H1 (cell line): ENCODE data around the gene HIC2. TPM values are rescaled to one million over a fixed set of nuclear protein-coding genes. Genes with fewer than 3 reads are reported as not detected.

Source experiments
- CTCF ChIA-PET: fragments of 300-600 bp; sonication (Branson Sonifier 250); formaldehyde crosslinking; loops from one replicate; lab custom pipeline; 2021; ENCODE audit not compliant: partially characterized antibody; lab: Charles Lee
- POLR2A ChIA-PET: fragments of 300-600 bp; sonication (Branson Sonifier 250); formaldehyde crosslinking; loops from one replicate; lab custom pipeline; 2021; ENCODE audit warnings: inconsistent platforms; ENCODE audit not compliant: partially characterized antibody; lab: Charles Lee
- DNase-seq, 2 experiments: peaks; one replicate each; pipeline versions ENCODE4 v3.0.0 to v3.0.0-alpha.2; 2010 to 2022; ENCODE audit warnings: low spot score in 2 of 2, low read depth in 1 of 2, mixed read lengths in 1 of 2
- FAIRE-seq: peaks from 2 replicates; lab custom pipeline; 2011; peaks lifted over from hg19 to GRCh38; lab: Jason Lieb, UNC
- H2AFZ ChIP-seq: 2 replicates; pipeline ENCODE4 v1.8.1; 2012; ENCODE audit warnings: low read length, inconsistent platforms
- H2AK5ac ChIP-seq: 2 replicates; pipeline ENCODE4 v1.6.1; 2013; ENCODE audit warnings: low read depth, low read length
- H2BK120ac ChIP-seq: replicated peaks from 2 replicates; pipeline ENCODE3; 2013; ENCODE audit warnings: low read depth, low read length, inconsistent platforms
- H2BK12ac ChIP-seq: 2 replicates; pipeline ENCODE4 v1.6.1; 2013; ENCODE audit warnings: low read depth, low read length
- H2BK15ac ChIP-seq: 2 replicates; pipeline ENCODE4 v1.6.1; 2013; ENCODE audit warnings: low read length
- H2BK20ac ChIP-seq: 2 replicates; pipeline ENCODE4 v1.6.1; 2013; ENCODE audit warnings: low read length
- H2BK5ac ChIP-seq: 2 replicates; pipeline ENCODE4 v1.6.1; 2013; ENCODE audit warnings: low read depth, low read length
- H3K14ac ChIP-seq: 2 replicates; pipeline ENCODE4 v1.6.1; 2013; ENCODE audit warnings: inconsistent platforms; ENCODE audit not compliant: insufficient read length
- H3K18ac ChIP-seq: 2 replicates; pipeline ENCODE4 v1.6.1; 2013; ENCODE audit warnings: low read length; ENCODE audit errors: extremely low read depth
- H3K23ac ChIP-seq: 2 replicates; pipeline ENCODE4 v1.6.1; 2013; ENCODE audit warnings: inconsistent platforms; ENCODE audit not compliant: insufficient read length
- H3K23me2 ChIP-seq: 2 replicates; pipeline ENCODE4 v1.6.1; 2013; ENCODE audit warnings: low read depth, low read length
- H3K27ac ChIP-seq: 2 replicates; pipeline ENCODE4 v1.6.1; 2011; ENCODE audit warnings: low read depth, low read length, inconsistent platforms
- H3K27me3 ChIP-seq, 4 experiments: replicated peaks in 1 of 4; 1 replicate in 1 of 4; 2 replicates in 3 of 4; pipeline versions ENCODE4 v1.6.1 to v1.8.1; 2011 to 2013; ENCODE audit warnings: low read length in 3 of 4, mild to moderate bottlenecking in 3 of 4, inconsistent platforms in 2 of 4, mixed read lengths in 2 of 4, moderate library complexity in 1 of 4; ENCODE audit not compliant: control insufficient read depth in 3 of 4, insufficient read depth in 3 of 4; ENCODE audit errors: extremely low read depth in 1 of 4
- H3K36me3 ChIP-seq, 4 experiments: 2 replicates each; pipeline versions ENCODE4 v1.6.1 to v1.8.1; 2011 to 2013; ENCODE audit warnings: mild to moderate bottlenecking in 4 of 4, low read length in 3 of 4, moderate library complexity in 2 of 4, control low read depth in 1 of 4, inconsistent platforms in 1 of 4; ENCODE audit not compliant: insufficient read depth in 4 of 4, control insufficient read depth in 2 of 4
- H3K4ac ChIP-seq: replicated peaks from 2 replicates; pipeline ENCODE3; 2013; ENCODE audit warnings: low read length, low read depth, mixed read lengths, inconsistent platforms; ENCODE audit not compliant: insufficient read length
- H3K4me1 ChIP-seq, 4 experiments: replicated peaks in 1 of 4; 1 replicate in 1 of 4; 2 replicates in 3 of 4; pipeline versions ENCODE4 v1.6.1 to v1.8.1; 2011 to 2013; ENCODE audit warnings: low read length in 3 of 4, inconsistent platforms in 2 of 4, mixed read lengths in 1 of 4; ENCODE audit not compliant: insufficient read depth in 4 of 4, control insufficient read depth in 3 of 4
- H3K4me2 ChIP-seq, 2 experiments: 2 replicates each; pipeline versions ENCODE4 v1.6.1 to v1.8.1; 2011 to 2013; ENCODE audit warnings: low read depth in 2 of 2, low read length in 2 of 2, control low read depth in 1 of 2, inconsistent platforms in 1 of 2, mild to moderate bottlenecking in 1 of 2; ENCODE audit not compliant: insufficient read depth in 1 of 2
- H3K4me3 ChIP-seq, 4 experiments: fragments of 200-600, 300-600 bp in 1 of 4; sonication (generic), shearing (Covaris generic), sonication (Bioruptor Twin) in 1 of 4; 2 replicates each; pipeline versions ENCODE4 v1.5.1 to v1.8.1; 2011 to 2016; ENCODE audit warnings: low read length in 4 of 4, low read depth in 3 of 4, control low read depth in 2 of 4, inconsistent platforms in 2 of 4, mild to moderate bottlenecking in 2 of 4, mixed read lengths in 1 of 4, moderate library complexity in 1 of 4; ENCODE audit not compliant: insufficient read depth in 2 of 4; ENCODE audit errors: extremely low read depth in 1 of 4
- H3K56ac ChIP-seq: replicated peaks from 2 replicates; pipeline ENCODE3; 2013; ENCODE audit warnings: low read depth, mild to moderate bottlenecking, mixed read lengths, low read length, inconsistent platforms; ENCODE audit not compliant: insufficient read length
- H3K79me1 ChIP-seq: 2 replicates; pipeline ENCODE4 v1.6.1; 2013; ENCODE audit warnings: low read depth, low read length, control low read depth
- H3K79me2 ChIP-seq, 2 experiments: 2 replicates each; pipeline versions ENCODE4 v1.6.1 to v1.8.1; 2012 to 2013; ENCODE audit warnings: low read length in 2 of 2, mild to moderate bottlenecking in 2 of 2, inconsistent platforms in 1 of 2; ENCODE audit not compliant: insufficient read depth in 2 of 2, control insufficient read depth in 1 of 2
- H3K9ac ChIP-seq, 4 experiments: replicated peaks in 1 of 4; 1 replicate in 1 of 4; 2 replicates in 3 of 4; pipeline versions ENCODE4 v1.6.1 to v1.8.1; 2011 to 2013; ENCODE audit warnings: low read depth in 3 of 4, low read length in 3 of 4, control low read depth in 2 of 4, mild to moderate bottlenecking in 2 of 4, moderate library complexity in 2 of 4, inconsistent platforms in 1 of 4; ENCODE audit errors: extremely low read depth in 1 of 4
- H3K9me3 ChIP-seq, 2 experiments: 2 replicates each; pipeline versions ENCODE4 v1.6.1 to v1.8.1; 2012 to 2013; ENCODE audit warnings: mild to moderate bottlenecking in 2 of 2, moderate library complexity in 2 of 2, control low read depth in 1 of 2, inconsistent platforms in 1 of 2, low read depth in 1 of 2, low read length in 1 of 2, mixed read lengths in 1 of 2; ENCODE audit not compliant: insufficient read depth in 2 of 2
- H4K20me1 ChIP-seq, 2 experiments: replicated peaks in 1 of 2; 2 replicates each; pipeline versions ENCODE3 to v1.8.1; 2011 to 2013; ENCODE audit warnings: inconsistent platforms in 2 of 2, low read length in 2 of 2, mild to moderate bottlenecking in 1 of 2; ENCODE audit not compliant: insufficient read depth in 2 of 2, control insufficient read depth in 1 of 2
- H4K5ac ChIP-seq: 2 replicates; pipeline ENCODE4 v1.6.1; 2013; ENCODE audit warnings: low read length, low read depth, mixed read lengths, inconsistent platforms; ENCODE audit not compliant: insufficient read length
- H4K8ac ChIP-seq: 2 replicates; pipeline ENCODE4 v1.8.0; 2013; ENCODE audit warnings: mild to moderate bottlenecking, moderate library complexity, low read length, inconsistent platforms; ENCODE audit not compliant: insufficient read depth; ENCODE audit errors: extremely low read depth
- H4K91ac ChIP-seq: replicated peaks from 2 replicates; pipeline ENCODE3; 2013; ENCODE audit warnings: low read length, mixed read lengths, inconsistent platforms; ENCODE audit not compliant: insufficient read length
- CHD2 ChIP-seq: IDR thresholded peaks from 2 replicates; pipeline ENCODE4 v1.6.1; 2012; ENCODE audit warnings: low read length, improper control_type of control experiment
- CTBP2 ChIP-seq: IDR thresholded peaks from 2 replicates; pipeline ENCODE4 v1.7.0; 2011; ENCODE audit warnings: borderline replicate concordance, mild to moderate bottlenecking, moderate library complexity, mixed read lengths, low read length; ENCODE audit not compliant: insufficient read depth, insufficient read length
- KDM4A ChIP-seq: IDR thresholded peaks from one replicate; pipeline ENCODE4 v1.7.1; 2012; ENCODE audit warnings: low read depth, mild to moderate bottlenecking, moderate library complexity, low read length, inconsistent platforms; ENCODE audit not compliant: severe bottlenecking
- MAX ChIP-seq: IDR thresholded peaks from 2 replicates; pipeline ENCODE4 v1.6.1; 2012; ENCODE audit warnings: inconsistent platforms
- POLR2A ChIP-seq, 2 experiments: IDR thresholded peaks; 1 replicate in 1 of 2; 2 replicates in 1 of 2; pipeline ENCODE4 v1.6.1; 2011; ENCODE audit warnings: low read depth in 2 of 2, low read length in 2 of 2, mild to moderate bottlenecking in 2 of 2; ENCODE audit errors: control extremely low read depth in 1 of 2
- SAP30 ChIP-seq: fragments of 300-600 bp; sonication (generic); IDR thresholded peaks from 2 replicates; pipeline ENCODE4 v1.7.1; 2012; ENCODE audit warnings: low read length, moderate library complexity, mild to moderate bottlenecking, inconsistent platforms; ENCODE audit not compliant: insufficient read depth, insufficient replicate concordance
- TAF1 ChIP-seq: IDR thresholded peaks from 2 replicates; pipeline ENCODE4 v1.6.1; 2011; ENCODE audit warnings: mild to moderate bottlenecking, low read depth, low read length
- TEAD4 ChIP-seq: IDR thresholded peaks from 2 replicates; pipeline ENCODE4 v1.6.1; 2012; ENCODE audit warnings: low read depth, low read length, inconsistent platforms, mixed read lengths
- WGBS, 2 experiments: shearing (Covaris generic) in 1 of 2; methylation state at CpG; one replicate each; pipeline versions ENCODE4 v1.1.6 to v1.1.7; 2013 to 2015; ENCODE audit warnings: low lambda C conversion rate in 2 of 2, mixed read lengths in 2 of 2, inconsistent platforms in 1 of 2, low coverage in 1 of 2, missing lambda C conversion rate in 1 of 2; ENCODE audit not compliant: insufficient replicate concordance in 2 of 2, insufficient coverage in 1 of 2, insufficient read length in 1 of 2; ENCODE audit errors: extremely low coverage in 1 of 2, missing lambda C conversion rate in 1 of 2; 5-methylcytosine and 5-hydroxymethylcytosine counted together
- polyA plus RNA-seq, 7 experiments: library from polyadenylated mRNA; depleted of rRNA in 3 of 7; stranded (reverse) in 5 of 7; unstranded in 2 of 7; fragments of >200 nt in 5 of 7; fragments of 200-250 nt in 2 of 7; gene quantifications; 1 replicate in 5 of 7; 2 replicates in 1 of 7; 4 replicates in 1 of 7; pipeline versions ENCODE4 v1.2.1 to v1.2.3, GENCODE V29; 2011 to 2013; ENCODE audit warnings: missing spikeins in 2 of 7, mixed read lengths in 2 of 7
- total RNA-seq: library from RNA; stranded (reverse); fragmentation: NEBNext Ultra II Directional; extraction: Animal tissue kit (Norgen Biotek cat#: 25700); gene quantifications from 2 replicates; pipeline ENCODE4 v1.2.1, GENCODE V29; 2021
- TF ChIP-seq, protein P1 (sequence below): IDR thresholded peaks from 2 replicates; pipeline ENCODE4 v1.6.1; 2012; ENCODE audit warnings: inconsistent platforms
- TF ChIP-seq, protein P2 (sequence below): IDR thresholded peaks from 2 replicates; pipeline ENCODE4 v1.6.1; 2011; ENCODE audit warnings: low read length, improper control_type of control experiment

The HIC2 gene
- total and polyA plus RNA-seq, 2 of the 8 experiments (the other 6 are each of a cell fraction or from before 2014, with no cell fraction given) = 8.0 to 21.9 TPM

DNA sequence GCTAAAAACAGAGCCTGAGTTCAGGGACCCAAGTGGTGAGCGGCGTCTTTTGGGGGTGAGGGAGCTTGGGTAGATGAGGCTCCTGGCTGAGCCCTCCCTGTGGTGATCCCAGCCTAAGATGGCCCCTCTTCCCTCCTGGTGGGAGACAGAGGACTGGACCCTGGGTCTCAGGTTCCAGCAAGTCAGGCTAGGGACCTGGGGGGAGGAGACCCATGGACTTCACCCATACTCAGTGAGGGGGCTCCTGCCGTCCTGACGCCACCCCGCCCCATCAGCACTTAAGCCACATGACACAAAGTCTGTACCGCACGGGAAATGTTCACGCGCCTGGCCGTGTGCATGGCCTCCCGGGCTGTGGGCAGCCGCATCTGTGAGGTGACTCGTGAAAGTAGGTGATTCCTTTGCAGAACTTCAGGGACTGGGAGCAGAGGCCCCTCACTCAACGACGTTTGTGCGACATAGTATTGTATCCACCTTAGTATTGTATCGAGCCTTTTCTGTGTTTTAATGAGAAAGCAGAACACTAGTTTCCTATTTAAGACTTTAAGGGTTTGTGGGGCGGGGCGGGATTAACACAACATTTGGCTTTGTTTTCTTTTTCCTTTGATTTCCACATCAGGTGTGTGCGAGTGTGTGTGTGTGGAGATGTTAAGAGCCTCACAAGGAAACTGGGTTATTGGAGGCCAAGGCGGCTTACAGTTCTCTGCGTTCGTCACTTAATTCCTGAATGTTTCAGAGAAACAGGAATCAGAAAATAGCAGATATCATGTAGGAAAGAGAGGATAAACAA lies 31.7 kb downstream of the HIC2 start:
- H2BK20ac ChIP-seq = no peak overlapping the region
- ChIA-PET CTCF (interaction anchor here (0.6 to 1.0 kb wide), 4 partner anchors 8 to 1982 kb away, joined by 3 to 8 read pairs (median 4); no protein-coding TSS in a partner anchor), POLR2A (no interaction called here)
- peak overlapping the region; percentile 81 for H2BK15ac ChIP-seq
- peaks cover 0 to 21% (median 3%) of the 10 kb centered on the region in 4 experiments; a peak in 5 of 8 replicates for H3K36me3 ChIP-seq
- peaks cover 0 to 3% (median under 1%) of the 10 kb centered on the region in 4 experiments; a peak in 3 of 7 replicates for H3K4me1 ChIP-seq
- H3K79me2 ChIP-seq = no peaks in the 10 kb centered on the region
- no peak overlapping the region for H2BK120ac ChIP-seq
- FAIRE-seq (no peak), DNase-seq (no peak)
- peaks cover 2% of the 10 kb centered on the region; the same call in 1 of the 2 replicates for H3K23me2 ChIP-seq
- H4K8ac ChIP-seq = no peak overlapping the region
- no peak overlapping the region for H3K4me2 ChIP-seq
- H4K20me1 ChIP-seq = peaks cover 2 to 15% of the 10 kb centered on the region in 2 experiments
- 94% methylated on average over 23 of the region's 23 CpGs; no CpG with 5 or more reads in 1 of the 2 experiments for WGBS, 2 experiments
- H4K91ac ChIP-seq = no peak overlapping the region
- no peaks in the 10 kb centered on the region for H3K9me3 ChIP-seq
- H3K27ac ChIP-seq = no peak overlapping the region
- peak overlapping the region; percentile 13; the same call in 1 of the 2 replicates for H3K18ac ChIP-seq
- H2AFZ ChIP-seq = no peak overlapping the region
- no peak overlapping the region for H2BK12ac ChIP-seq
- H3K4me3 ChIP-seq = no peak overlapping the region
- H2BK5ac ChIP-seq = no peak overlapping the region
- H3K14ac ChIP-seq = no peak overlapping the region
- no peak overlapping the region for H2AK5ac ChIP-seq
- H3K79me1 ChIP-seq = peaks cover 5% of the 10 kb centered on the region
- no peak overlapping the region for H3K56ac ChIP-seq
- no peak overlapping the region for H3K23ac ChIP-seq
- H4K5ac ChIP-seq = no peak overlapping the region
- no peaks in the 10 kb centered on the region for H3K27me3 ChIP-seq
- H3K9ac ChIP-seq = no peak overlapping the region
- no peak overlapping the region for H3K4ac ChIP-seq
- no peak for TF ChIP-seq TAF1
- TF ChIP-seq, protein P1, sequence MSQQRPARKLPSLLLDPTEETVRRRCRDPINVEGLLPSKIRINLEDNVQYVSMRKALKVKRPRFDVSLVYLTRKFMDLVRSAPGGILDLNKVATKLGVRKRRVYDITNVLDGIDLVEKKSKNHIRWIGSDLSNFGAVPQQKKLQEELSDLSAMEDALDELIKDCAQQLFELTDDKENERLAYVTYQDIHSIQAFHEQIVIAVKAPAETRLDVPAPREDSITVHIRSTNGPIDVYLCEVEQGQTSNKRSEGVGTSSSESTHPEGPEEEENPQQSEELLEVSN = no peak
- no peak for TF ChIP-seq MAX
- no peak for TF ChIP-seq KDM4A
- no peak for TF ChIP-seq SAP30
- no peak for TF ChIP-seq CTBP2
- no peak for TF ChIP-seq TEAD4
- no peak for TF ChIP-seq POLR2A (IDR thresholded peaks at IDR 0.05; ENCODE audit: control extremely low read depth in 1 of 2, low read depth in 2 of 2, low read length in 2 of 2)
- TF ChIP-seq, protein P2, sequence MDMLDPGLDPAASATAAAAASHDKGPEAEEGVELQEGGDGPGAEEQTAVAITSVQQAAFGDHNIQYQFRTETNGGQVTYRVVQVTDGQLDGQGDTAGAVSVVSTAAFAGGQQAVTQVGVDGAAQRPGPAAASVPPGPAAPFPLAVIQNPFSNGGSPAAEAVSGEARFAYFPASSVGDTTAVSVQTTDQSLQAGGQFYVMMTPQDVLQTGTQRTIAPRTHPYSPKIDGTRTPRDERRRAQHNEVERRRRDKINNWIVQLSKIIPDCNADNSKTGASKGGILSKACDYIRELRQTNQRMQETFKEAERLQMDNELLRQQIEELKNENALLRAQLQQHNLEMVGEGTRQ = no peak
- TF ChIP-seq CHD2 = no peak
